Measurements from ENCODE around the gene POLR3B.
"Not testable (repeated sequence)": the region's sequence is repeated elsewhere in the genome, so short reads cannot be mapped to it uniquely, and the experiment has no call there.

POLR3B gene

DNA sequence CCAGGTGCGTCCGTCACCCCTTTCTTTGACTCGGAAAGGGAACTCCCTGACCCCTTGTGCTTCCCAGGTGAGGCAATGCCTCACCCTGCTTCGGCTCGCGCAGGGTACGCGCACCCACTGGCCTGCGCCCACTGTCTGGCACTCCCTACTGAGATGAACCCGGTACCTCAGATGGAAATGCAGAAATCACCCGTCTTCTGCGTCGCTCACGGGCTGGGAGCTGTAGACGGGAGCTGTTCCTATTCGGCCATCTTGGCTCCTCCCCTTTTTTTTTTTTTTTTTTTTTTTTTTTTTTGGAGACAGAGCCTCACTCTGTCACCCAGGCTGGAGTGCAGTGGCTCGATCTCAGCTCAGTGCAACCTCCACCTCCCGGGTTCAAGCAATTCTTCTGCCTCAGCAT lies 120.1 kb downstream of the POLR3B start:
- DNase-seq = not testable (repeated sequence)

GRCh38 chr12:106480251-106480650 lies 122.7 kb downstream of the POLR3B start:
- DNase-seq = no peak

DNA sequence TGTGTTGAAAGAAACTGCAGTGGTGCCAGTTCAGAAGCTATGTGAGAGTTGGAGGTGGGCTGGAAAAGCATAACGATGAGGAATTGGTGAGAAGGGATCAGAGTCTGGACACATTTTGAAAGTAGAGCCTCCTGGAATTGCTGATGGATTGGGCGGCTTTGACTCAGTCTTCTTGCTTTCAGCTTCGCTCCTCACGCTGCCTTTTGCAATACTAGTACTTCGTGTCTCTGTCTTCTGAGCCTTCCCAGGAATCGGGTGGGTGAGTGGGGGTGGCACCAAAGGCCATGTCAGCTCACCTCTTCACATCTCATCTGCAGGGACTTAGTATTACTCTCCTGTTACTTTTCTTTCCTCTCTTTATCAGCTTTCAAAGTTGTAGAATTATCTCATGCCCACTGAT lies 123.7 kb downstream of the POLR3B start:
- no peak for DNase-seq

DNA sequence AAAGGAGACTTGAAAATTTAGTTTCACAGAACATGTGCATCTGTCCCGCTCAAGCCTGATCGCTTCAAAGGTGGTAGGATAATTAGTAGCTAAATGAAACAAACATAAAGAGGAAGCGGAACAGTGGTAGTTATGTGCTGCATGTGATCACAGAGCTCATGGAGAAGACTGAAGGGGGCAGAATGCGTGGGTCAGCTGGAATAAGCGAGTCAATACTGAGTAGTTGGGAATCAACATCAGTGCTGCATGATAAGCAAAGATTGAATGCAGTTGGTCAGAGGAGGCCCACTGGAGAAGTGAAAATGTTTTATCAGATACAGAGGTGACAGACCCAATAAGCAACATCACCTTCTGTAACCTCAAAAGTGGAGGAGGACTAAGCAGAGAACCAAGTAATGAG lies 130.1 kb downstream of the POLR3B start:
- DNase-seq = no peak

- no peak for DNase-seq
Observed at GRCh38 chr12:106488884-106489283, 131.3 kb downstream of the POLR3B start.

- no peak for DNase-seq
Observed at GRCh38 chr12:106490264-106490663, 132.7 kb downstream of the POLR3B start.

DNA sequence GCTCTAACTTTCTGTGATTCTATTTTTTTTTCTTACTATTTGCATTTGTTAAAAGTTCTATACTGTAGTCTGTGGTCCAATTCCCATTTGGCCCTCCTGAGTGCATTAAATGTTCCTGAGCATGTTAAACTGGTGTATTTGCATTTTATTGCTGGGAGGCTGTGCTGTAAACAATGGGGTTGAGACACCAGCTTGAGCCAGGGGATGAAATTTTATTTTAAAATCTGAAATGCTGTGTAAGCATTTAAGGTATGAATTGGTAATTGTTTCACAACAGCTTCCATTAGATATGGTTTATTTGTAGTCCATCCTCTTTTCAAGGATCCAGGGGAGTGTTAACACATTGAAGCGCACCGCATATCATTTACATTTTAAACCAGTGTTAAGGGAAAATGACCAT lies 135.3 kb downstream of the POLR3B start:
- no peak for DNase-seq

- DNase-seq = no peak
Observed at GRCh38 chr12:106493531-106493930, 136.0 kb downstream of the POLR3B start.

- DNase-seq = no peak
Observed at GRCh38 chr12:106495354-106495965, 137.9 kb downstream of the POLR3B start.

- no peak for DNase-seq
Observed at GRCh38 chr12:106498056-106498455, 140.5 kb downstream of the POLR3B start.

GRCh38 chr12:106499628-106500027 lies 142.1 kb downstream of the POLR3B start:
- DNase-seq = no peak

GRCh38 chr12:106506691-106507090 lies 149.1 kb downstream of the POLR3B start:
- no peak for DNase-seq

DNA sequence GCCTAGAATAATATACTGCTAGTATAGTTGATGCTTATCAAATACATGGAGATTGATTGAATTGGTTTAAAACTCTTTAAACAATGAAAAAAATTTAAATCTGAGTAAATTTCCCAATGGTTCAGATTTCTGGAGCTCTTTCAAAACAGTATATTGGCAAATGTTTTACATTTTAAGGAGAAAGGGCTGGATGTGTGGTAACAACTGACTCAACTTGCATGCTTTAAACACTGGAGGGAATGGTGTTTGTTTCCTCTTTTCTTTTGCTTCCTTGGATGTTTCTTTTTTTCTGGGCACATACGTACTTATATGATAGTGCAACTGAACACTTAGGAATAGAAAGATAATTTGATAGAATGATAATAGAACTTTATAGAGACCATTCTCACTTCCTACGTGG lies 151.4 kb downstream of the POLR3B start:
- DNase-seq = no peak

- DNase-seq = no peak
Observed at GRCh38 chr12:106511365-106511764, 153.8 kb downstream of the POLR3B start.

DNA sequence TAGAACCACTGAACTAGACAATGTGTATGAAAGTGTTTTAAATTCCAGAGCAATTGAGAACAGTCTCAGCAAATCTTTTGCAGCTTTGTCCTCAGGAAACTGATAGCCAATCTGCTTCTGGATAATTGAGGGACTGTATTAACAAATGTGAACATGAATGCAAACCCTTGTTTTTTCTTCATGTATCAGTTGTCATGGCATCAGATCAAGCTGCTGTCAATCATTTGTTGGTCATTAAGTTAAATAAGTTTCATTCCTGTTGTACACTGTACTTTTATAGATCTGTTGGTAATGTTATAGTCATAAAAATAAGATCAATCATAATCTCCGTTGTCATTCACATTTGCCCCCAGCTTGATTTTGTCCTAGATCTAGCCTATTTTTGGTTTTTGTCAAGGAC lies 159.8 kb downstream of the POLR3B start:
- DNase-seq = no peak

DNA sequence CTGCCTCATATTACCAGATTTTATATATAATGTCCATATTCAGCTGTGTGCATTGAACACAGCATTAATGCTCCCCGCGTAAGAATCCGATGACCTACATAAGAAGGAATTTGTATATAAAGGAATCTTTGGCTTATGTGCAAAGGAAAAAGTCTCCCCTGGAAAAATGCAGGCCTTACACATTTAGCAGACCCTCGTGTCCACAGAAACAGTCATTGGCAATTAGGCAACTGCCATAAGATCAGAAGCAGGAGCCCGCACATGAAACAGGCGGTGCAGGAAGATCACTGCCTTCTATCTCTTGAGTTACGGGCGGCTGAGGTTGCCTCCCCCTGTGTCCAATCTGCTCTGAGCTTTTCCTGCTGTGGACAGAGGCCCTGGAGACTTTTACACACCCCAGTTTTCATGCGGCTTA lies 162.1 kb downstream of the POLR3B start:
- no peak for DNase-seq

GRCh38 chr12:106521901-106522300 lies 164.4 kb downstream of the POLR3B start:
- DNase-seq = no peak

DNA sequence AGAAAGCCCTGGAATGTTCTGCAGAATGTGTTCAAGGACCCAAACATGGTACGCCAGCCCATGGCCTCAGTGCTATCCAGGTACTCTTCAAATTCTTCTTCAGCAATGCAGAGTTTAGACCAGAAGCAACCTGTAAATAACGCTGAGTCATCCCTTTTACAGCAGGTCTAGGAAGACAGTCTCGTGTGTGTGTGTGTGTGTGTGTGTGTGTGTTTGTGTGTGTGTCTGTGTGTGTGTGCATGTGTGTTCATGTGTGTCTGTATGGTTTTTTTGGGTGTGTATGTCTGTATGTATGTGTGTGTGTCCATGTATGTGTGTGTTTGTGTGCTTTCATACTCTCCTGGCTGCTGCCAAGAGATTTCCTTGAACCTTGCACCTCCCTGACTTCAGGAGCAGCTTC lies 165.2 kb downstream of the POLR3B start:
- DNase-seq = no peak

GRCh38 chr12:106527356-106527755 lies 169.8 kb downstream of the POLR3B start:
- DNase-seq = no peak

GRCh38 chr12:106541201-106541600 lies 183.7 kb downstream of the POLR3B start:
- DNase-seq = no peak

DNA sequence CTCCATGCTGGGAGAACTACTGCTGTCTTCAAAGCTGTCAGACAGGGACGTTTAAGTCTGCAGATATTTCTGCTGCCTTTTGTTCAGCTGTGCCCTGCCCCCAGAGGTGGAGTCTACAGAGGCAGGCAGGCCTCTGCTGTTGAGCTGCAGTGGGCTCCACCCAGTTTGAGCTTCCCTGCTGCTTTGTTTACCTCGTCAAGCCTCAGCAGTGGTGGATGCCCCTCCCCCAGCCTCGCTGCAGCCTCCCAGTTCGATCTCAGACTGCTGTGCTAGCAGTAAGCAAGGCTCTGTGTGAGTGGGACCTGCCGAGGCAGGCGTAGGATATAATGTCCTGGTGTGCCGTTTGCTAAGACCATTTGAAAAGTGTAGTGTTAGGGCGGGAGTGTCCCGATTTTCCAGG lies 193.9 kb downstream of the POLR3B start:
- DNase-seq = no peak

- no peak for DNase-seq
Observed at GRCh38 chr12:106552228-106552627, 194.7 kb downstream of the POLR3B start.
